HFF-Myc (cell line): ENCODE measurements around the gene INF2.

Source experiments
- DNase-seq: peaks from one replicate; pipeline ENCODE4 v3.0.0-alpha.2; 2011; ENCODE audit warnings: low read depth; ENCODE audit errors: extremely low read depth
- H3K4me3 ChIP-seq: replicated peaks from 2 replicates; pipeline ENCODE4 v1.5.1; 2011; ENCODE audit warnings: low read depth, mild to moderate bottlenecking, control low read depth, low read length
- TF ChIP-seq, protein P1 (sequence below): IDR thresholded peaks from 2 replicates; pipeline ENCODE4 v1.5.1; 2012; ENCODE audit warnings: mild to moderate bottlenecking, low read depth, low read length, control low read depth; ENCODE audit errors: missing control alignments

INF2 gene

DNA sequence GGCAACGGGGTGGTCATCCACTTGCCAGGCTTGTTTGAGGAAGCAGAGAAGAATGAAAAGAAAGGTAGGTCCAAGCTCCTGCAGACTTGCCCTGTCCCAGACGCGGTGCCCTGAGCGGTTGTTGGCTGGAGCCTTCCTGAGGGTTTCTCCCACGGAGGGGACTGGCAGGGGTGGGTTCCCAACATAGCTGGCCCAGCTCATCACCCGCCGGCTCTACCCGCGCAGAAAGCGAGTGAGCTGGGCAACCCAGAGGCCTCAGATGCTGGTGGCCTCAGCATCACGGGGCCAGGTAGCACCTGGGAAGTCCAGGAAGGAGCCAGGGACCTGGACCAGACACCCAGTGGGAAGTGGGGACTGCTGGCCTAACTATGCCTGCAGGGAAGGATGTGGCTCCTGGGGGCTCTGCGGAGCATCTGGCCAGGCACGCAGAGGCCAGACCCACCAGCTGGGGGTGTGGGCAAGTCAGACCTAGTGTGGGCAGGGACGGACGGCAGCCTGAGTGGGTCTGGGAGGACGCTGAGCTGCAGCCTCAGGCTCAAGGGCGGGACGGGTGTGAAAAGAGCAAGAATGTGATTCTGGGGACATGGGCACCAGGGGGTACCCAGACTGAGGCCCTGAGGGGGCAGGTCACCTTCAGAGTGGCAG, 49.1 kb downstream of the INF2 start:
- TF ChIP-seq, protein P1, sequence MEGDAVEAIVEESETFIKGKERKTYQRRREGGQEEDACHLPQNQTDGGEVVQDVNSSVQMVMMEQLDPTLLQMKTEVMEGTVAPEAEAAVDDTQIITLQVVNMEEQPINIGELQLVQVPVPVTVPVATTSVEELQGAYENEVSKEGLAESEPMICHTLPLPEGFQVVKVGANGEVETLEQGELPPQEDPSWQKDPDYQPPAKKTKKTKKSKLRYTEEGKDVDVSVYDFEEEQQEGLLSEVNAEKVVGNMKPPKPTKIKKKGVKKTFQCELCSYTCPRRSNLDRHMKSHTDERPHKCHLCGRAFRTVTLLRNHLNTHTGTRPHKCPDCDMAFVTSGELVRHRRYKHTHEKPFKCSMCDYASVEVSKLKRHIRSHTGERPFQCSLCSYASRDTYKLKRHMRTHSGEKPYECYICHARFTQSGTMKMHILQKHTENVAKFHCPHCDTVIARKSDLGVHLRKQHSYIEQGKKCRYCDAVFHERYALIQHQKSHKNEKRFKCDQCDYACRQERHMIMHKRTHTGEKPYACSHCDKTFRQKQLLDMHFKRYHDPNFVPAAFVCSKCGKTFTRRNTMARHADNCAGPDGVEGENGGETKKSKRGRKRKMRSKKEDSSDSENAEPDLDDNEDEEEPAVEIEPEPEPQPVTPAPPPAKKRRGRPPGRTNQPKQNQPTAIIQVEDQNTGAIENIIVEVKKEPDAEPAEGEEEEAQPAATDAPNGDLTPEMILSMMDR: no peak
- no peak overlapping the region for H3K4me3 ChIP-seq
- DNase-seq: no peak

DNA sequence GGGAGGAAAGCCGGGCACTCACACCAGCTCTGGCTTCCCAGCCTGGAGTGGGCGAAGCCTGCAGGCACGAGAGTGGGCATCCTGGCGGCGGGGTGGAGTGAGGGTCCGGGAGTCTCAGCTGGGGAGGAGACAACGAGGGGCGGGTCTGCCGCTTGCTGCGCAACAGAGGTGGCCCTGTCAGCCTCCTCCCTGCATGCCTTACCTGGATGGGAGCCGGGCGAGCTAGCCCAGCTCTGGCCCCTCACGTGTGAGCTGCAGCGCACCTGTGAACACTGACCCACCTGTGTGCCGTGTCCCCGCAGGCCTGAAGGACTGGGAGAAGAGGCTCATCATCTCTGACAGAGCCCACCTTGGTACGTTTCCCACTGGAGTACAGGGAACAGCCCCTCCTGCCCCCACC, 49.6 kb downstream of the INF2 start:
- no peak overlapping the region for H3K4me3 ChIP-seq
- no peak for DNase-seq
- TF ChIP-seq, protein P1: no peak

DNA sequence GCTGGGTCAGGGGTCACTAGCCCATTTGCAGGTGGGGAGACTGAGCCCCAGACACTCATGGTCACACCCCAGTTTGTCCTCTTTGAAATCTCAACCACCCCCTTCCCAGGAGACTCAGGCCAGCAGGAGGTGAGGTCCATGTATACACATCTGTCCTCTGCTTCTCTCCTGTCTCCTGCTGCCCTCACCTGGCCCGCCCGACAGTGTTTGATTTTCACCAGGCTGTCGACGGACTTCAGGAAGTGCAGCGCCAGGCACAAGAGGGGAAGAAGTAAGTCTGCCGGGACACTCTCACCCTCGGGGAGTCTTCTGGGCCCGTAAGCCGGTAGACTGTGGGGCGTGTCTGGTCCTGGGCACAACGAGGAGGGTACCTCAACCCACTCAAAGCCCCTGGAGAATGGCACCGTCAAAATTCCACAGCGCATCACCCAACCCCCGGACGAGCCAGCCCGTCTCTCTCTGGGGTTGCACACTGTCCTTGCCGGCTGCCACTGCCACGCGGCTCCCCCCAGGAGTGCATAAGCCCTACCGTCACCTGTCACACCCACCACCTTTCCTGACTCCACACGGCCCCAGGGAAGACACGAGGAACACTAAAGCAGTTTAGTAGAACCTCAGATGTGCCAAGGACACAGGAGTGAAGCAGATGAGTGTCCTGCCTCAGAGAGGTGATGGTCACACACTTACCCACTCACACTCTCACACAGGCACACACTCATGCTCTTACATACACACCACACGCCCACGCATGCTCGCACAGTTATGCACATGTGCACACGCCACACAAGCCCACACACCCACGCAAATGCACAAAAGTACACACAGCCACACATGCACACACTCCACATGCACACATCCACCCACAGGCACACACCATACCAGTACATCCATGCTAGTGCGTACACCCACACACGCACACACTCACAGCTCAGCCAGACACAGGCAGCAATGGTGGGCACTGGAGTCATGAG, 50.4 kb downstream of the INF2 start:
- DNase-seq: no peak
- H3K4me3 ChIP-seq: no peak overlapping the region
- TF ChIP-seq, protein P1: no peak

DNA sequence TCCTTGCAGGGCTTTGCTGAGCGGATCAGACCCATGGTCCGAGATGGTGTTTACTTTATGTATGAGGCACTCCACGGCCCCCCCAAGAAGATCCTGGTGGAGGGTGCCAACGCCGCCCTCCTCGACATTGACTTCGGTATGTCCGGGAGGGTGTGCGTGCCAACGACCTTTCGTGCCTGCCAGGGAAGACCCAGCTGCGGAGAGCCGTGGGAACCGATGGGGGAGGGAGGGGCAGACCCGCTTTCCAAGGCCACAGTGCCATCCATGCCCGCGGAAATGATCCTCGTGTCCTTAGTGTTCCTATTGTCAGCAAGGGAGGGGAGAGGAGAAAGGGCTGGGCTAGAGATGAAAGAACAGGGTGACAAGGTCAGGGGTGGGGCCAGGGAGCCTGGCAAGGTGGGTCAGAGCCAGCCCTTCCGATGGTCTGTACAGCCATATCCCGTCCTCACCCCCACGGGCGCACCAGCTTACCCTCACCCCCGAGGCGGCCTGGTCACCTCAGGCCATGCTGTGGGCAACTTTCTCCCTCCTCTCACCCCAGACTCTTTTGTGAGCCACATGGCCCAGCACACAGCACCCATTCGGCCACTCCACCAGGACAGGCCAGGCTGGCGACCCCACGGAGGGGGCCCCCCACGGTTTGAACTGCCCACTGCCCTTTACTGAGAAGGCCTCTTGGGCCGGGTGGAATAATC, 51.8 kb downstream of the INF2 start:
- H3K4me3 ChIP-seq: no peak overlapping the region

DNA sequence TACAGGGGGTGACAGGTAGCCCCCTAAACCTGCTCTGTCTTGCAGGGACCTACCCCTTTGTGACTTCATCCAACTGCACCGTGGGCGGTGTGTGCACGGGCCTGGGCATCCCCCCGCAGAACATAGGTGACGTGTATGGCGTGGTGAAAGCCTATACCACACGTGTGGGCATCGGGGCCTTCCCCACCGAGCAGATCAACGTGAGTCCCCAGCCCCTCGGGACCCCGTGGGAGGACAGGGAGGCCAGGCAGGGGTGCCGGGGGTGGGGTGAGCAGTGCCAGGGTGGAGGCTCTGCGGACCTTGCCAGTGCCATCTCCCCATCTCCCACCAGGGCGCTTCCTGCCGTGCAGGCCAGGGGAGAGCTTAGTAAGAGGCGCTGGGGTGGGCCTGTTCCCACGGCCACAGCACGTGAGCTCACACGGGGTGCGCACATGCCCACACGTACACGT, 52.4 kb downstream of the INF2 start:
- DNase-seq: no peak
- H3K4me3 ChIP-seq: no peak overlapping the region
- TF ChIP-seq, protein P1: no peak

More for the DNA sequence above, 51.8 kb downstream of the INF2 start:
- TF ChIP-seq, protein P1: no peak
- no peak for DNase-seq

DNA sequence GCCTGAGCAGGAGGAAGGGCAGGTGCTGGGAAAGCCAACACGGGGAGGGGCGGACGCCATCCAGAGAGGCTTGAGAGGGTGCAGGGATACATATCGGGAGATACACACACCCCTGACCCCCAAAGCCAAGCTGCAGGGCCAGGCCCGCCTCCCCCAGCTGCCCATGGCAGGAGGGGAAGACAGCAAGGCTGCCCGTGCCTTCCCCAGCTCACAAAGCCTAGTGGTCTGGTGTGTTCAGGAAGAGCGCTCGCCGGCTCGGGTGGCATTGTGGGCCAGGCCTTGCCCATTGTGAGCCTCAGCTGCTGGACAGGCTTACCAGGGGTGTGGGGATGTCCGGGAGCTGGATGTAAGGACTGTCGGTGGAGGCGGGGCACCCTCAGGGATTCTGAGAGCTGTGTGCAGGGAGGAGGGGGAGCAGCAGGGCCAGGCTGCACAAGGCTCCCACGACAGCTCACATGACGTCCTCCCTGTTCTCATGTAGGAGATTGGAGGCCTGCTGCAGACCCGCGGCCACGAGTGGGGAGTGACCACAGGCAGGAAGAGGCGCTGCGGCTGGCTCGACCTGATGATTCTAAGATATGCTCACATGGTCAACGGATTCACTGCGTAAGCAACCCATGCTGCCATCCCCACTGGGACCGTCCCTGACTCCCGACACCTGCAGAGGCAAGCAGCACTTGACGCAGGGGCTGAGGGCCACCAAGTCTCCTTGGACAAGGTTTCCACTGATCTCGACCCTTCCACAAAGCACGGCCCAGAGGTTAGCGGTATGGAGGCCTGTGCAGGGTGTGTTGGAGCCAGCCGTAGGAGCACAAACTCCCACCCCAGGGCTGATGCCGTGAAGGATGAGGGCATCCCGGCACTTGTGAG, 53.4 kb downstream of the INF2 start:
- H3K4me3 ChIP-seq: no peak overlapping the region

More for the DNA sequence above, 53.4 kb downstream of the INF2 start:
- TF ChIP-seq, protein P1: no peak
- DNase-seq: no peak
